B cell (primary cell): ENCODE data around the gene REEP6. TPM values are rescaled to one million over a fixed set of nuclear protein-coding genes. Genes with fewer than 3 reads are reported as not detected.
A peak's percentile ranks its signal among the peaks of the same experiment; 100 is the strongest.

Experiments
- ATAC-seq: fragments of 200-7000 bp; cut with Tn5 transposase; one replicate; pipeline ENCODE4 v1.10.0; 2021; ENCODE audit warnings: low read depth, mild to moderate bottlenecking, moderate number of reproducible peaks, moderate library complexity
- CTCF ChIA-PET: fragments of 350-600 bp; sonication (Branson Sonifier 250); formaldehyde crosslinking; loops from one replicate; lab custom pipeline; 2021; ENCODE audit warnings: antibody characterized with exemption, inconsistent platforms; lab: Charles Lee
- POLR2A ChIA-PET: fragments of 350-600 bp; sonication (Branson Sonifier 250); formaldehyde crosslinking; loops from one replicate; lab custom pipeline; 2021; ENCODE audit warnings: antibody characterized with exemption; lab: Charles Lee
- DNase-seq: peaks from one replicate; pipeline ENCODE4 v3.0.0; 2013
- H2AFZ ChIP-seq: 2 replicates; pipeline ENCODE4 v1.6.1; 2012; ENCODE audit warnings: mild to moderate bottlenecking, low read depth, low read length; ENCODE audit not compliant: insufficient read depth, poor library complexity, severe bottlenecking
- H3K27ac ChIP-seq, 2 donors: 1 replicate in 1 of 2; 2 replicates in 1 of 2; pipeline ENCODE4 v1.5.1; 2012 to 2013; ENCODE audit warnings: low read length in 2 of 2, mild to moderate bottlenecking in 2 of 2, moderate library complexity in 1 of 2
- H3K27me3 ChIP-seq, 4 experiments: fragments of 200-600 bp in 1 of 4; sonication (generic) in 1 of 4; replicated peaks in 1 of 4; 1 replicate in 2 of 4; 2 replicates in 2 of 4; pipeline versions ENCODE4 v1.6.1 to v1.7.0; 2013 to 2016; ENCODE audit warnings: low read length in 3 of 4, mild to moderate bottlenecking in 2 of 4, mixed read lengths in 1 of 4, moderate library complexity in 1 of 4; ENCODE audit not compliant: insufficient read depth in 4 of 4, control insufficient read depth in 3 of 4; ENCODE audit errors: control extremely low read depth in 1 of 4
- H3K36me3 ChIP-seq, 2 experiments: replicated peaks in 1 of 2; 1 replicate in 1 of 2; 2 replicates in 1 of 2; pipeline versions ENCODE4 v1.6.1 to v1.7.1; 2013; ENCODE audit warnings: low read length in 1 of 2; ENCODE audit not compliant: insufficient read depth in 2 of 2, control insufficient read depth in 1 of 2; ENCODE audit errors: control extremely low read depth in 1 of 2, extremely low read depth in 1 of 2
- H3K4me1 ChIP-seq, 2 donors: fragments of 200-600 bp in 1 of 2; sonication (generic) in 1 of 2; 1 replicate in 1 of 2; 2 replicates in 1 of 2; pipeline versions ENCODE4 v1.5.1 to v1.6.1; 2013 to 2017; ENCODE audit warnings: low read length in 2 of 2; ENCODE audit not compliant: control insufficient read depth in 2 of 2, insufficient read depth in 2 of 2
- H3K4me2 ChIP-seq: replicated peaks from 2 replicates; pipeline ENCODE3; 2012; ENCODE audit warnings: mild to moderate bottlenecking, low read depth, low read length; ENCODE audit not compliant: poor library complexity, severe bottlenecking
- H3K4me3 ChIP-seq, 5 experiments: fragments of 200-600 bp in 1 of 5; sonication (generic) in 1 of 5; 1 replicate in 3 of 5; 2 replicates in 2 of 5; pipeline versions ENCODE4 v1.5.1 to v1.7.0; 2011 to 2016; ENCODE audit warnings: low read length in 4 of 5, mild to moderate bottlenecking in 4 of 5, low read depth in 2 of 5, control low read depth in 1 of 5, moderate library complexity in 1 of 5; ENCODE audit not compliant: insufficient read depth in 1 of 5; ENCODE audit errors: control extremely low read depth in 1 of 5, extremely low read depth in 1 of 5
- H3K79me2 ChIP-seq: fragments of 200-600 bp; sonication (generic); one replicate; pipeline ENCODE4 v1.6.0; 2016; ENCODE audit warnings: low read length; ENCODE audit not compliant: control insufficient read depth, insufficient read depth
- H3K9ac ChIP-seq: fragments of 200-600 bp; sonication (generic); 2 replicates; pipeline ENCODE4 v1.6.1; 2017; ENCODE audit warnings: mild to moderate bottlenecking, low read length, moderate library complexity
- H3K9me3 ChIP-seq, 3 donors: one replicate each; pipeline versions ENCODE4 v1.6.1 to v1.7.1; 2013; ENCODE audit warnings: low read length in 2 of 3; ENCODE audit not compliant: control insufficient read depth in 2 of 3, insufficient read depth in 1 of 3; ENCODE audit errors: control extremely low read depth in 1 of 3
- H4K20me1 ChIP-seq: 2 replicates; pipeline ENCODE4 v1.6.0; 2012; ENCODE audit warnings: mild to moderate bottlenecking, low read length; ENCODE audit not compliant: insufficient read depth, control insufficient read depth, poor library complexity, severe bottlenecking
- H3K27ac Mint-ChIP-seq: one replicate; pipeline ENCODE4 v1.8.0; 2021; ENCODE audit warnings: mixed read lengths
- H3K27me3 Mint-ChIP-seq: one replicate; pipeline ENCODE4 v1.8.0; 2021; ENCODE audit warnings: mixed read lengths
- H3K4me1 Mint-ChIP-seq: one replicate; pipeline ENCODE4 v1.8.0; 2021; ENCODE audit warnings: mixed read lengths
- H3K4me3 Mint-ChIP-seq: one replicate; pipeline ENCODE4 v1.8.0; 2021; ENCODE audit warnings: mixed read lengths
- H3K9me3 Mint-ChIP-seq: one replicate; pipeline ENCODE4 v1.8.0; 2022; ENCODE audit warnings: mixed read lengths; ENCODE audit not compliant: insufficient read depth
- EZH2 ChIP-seq: IDR thresholded peaks from 2 replicates; pipeline ENCODE4 v1.6.1; 2012; ENCODE audit warnings: borderline replicate concordance, low read depth, mild to moderate bottlenecking, moderate library complexity, low read length; ENCODE audit not compliant: insufficient read depth, poor library complexity, severe bottlenecking
- WGBS: methylation state at CpG from one replicate; pipeline ENCODE4 v1.1.5; 2013; ENCODE audit warnings: missing lambda C conversion rate; ENCODE audit not compliant: insufficient coverage; 5-methylcytosine and 5-hydroxymethylcytosine counted together
- intact Hi-C: fragments of 100-400 bp; cut with micrococcal nuclease; formaldehyde crosslinking; loops from one replicate; pipeline ENCODE4 v1.10.0; 2022
- polyA plus RNA-seq: library from polyadenylated mRNA; depleted of rRNA; stranded (reverse); fragments of >200 nt; gene quantifications from 2 replicates; pipeline ENCODE4 v1.2.3, GENCODE V29; 2012
- total RNA-seq, 2 donors: library from RNA; stranded (reverse); fragments of 120-200 nt in 1 of 2; gene quantifications; 1 replicate in 1 of 2; 2 replicates in 1 of 2; pipeline versions ENCODE4 v1.2.3 to v1.2.4, GENCODE V29; 2013 to 2022
- TF ChIP-seq, protein P1 (sequence below): fragments of 200-600 bp; IDR thresholded peaks from one replicate; pipeline ENCODE4 v1.8.0; 2022; ENCODE audit warnings: antibody characterized with exemption, mild to moderate bottlenecking

Gene REEP6
- total and polyA plus RNA-seq, 2 donors (not counting 1 experiment from before 2014, with no cell fraction given) = 0.64 to 1.1 TPM

GRCh38 chr19:1524287-1524971 is 33.4 kb downstream of the REEP6 start:
- Histone ChIP-seq H2AFZ (no peak overlapping the region), H3K4me3 (no peak overlapping the region), H3K79me2 (no peaks in the 10 kb centered on the region), H3K36me3 (no peaks in the 10 kb centered on the region), H3K27me3 (peaks cover 0 to 36% (median 16%) of the 10 kb centered on the region in 4 experiments), H3K4me2 (peak overlapping the region; percentile 32), H3K4me1 (peaks cover 3 to 8% of the 10 kb centered on the region in 2 donors), H3K9ac (no peak overlapping the region), H4K20me1 (no peaks in the 10 kb centered on the region), H3K27ac (no peak overlapping the region), H3K9me3 (peaks cover 0 to 7% (median 0%) of the 10 kb centered on the region in 3 donors)
- ChIA-PET POLR2A (no interaction called here), CTCF (no interaction called here)
- no peak for TF ChIP-seq EZH2
- TF ChIP-seq, protein P1, sequence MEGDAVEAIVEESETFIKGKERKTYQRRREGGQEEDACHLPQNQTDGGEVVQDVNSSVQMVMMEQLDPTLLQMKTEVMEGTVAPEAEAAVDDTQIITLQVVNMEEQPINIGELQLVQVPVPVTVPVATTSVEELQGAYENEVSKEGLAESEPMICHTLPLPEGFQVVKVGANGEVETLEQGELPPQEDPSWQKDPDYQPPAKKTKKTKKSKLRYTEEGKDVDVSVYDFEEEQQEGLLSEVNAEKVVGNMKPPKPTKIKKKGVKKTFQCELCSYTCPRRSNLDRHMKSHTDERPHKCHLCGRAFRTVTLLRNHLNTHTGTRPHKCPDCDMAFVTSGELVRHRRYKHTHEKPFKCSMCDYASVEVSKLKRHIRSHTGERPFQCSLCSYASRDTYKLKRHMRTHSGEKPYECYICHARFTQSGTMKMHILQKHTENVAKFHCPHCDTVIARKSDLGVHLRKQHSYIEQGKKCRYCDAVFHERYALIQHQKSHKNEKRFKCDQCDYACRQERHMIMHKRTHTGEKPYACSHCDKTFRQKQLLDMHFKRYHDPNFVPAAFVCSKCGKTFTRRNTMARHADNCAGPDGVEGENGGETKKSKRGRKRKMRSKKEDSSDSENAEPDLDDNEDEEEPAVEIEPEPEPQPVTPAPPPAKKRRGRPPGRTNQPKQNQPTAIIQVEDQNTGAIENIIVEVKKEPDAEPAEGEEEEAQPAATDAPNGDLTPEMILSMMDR = no peak
- Mint-ChIP-seq H3K27ac (peak overlapping the region; percentile 42), H3K4me1 (peaks cover 7% of the 10 kb centered on the region), H3K27me3 (peaks cover 35% of the 10 kb centered on the region), H3K4me3 (peak overlapping the region; percentile 67), H3K9me3 (no peaks in the 10 kb centered on the region)
- intact Hi-C loops = no loop called here
- 24% methylated on average over 49 of the region's 49 CpGs for WGBS
- ATAC-seq (no peak), DNase-seq (no peak)

- H3K27me3 Mint-ChIP-seq = peaks cover 36% of the 10 kb centered on the region
Observed at GRCh38 chr19:1524972-1525325, 34.0 kb downstream of the REEP6 start.

More at GRCh38 chr19:1524972-1525325, 34.0 kb downstream of the REEP6 start:
- 80% methylated on average over 16 of the region's 17 CpGs for WGBS
- no peak overlapping the region for H3K27ac ChIP-seq
- peaks cover 0 to 7% (median 0%) of the 10 kb centered on the region in 3 donors for H3K9me3 ChIP-seq
- H3K4me2 ChIP-seq = no peak overlapping the region
- DNase-seq (no peak), ATAC-seq (no peak)
- TF ChIP-seq, protein P1 = no peak
- TF ChIP-seq EZH2 = no peak
- ChIA-PET CTCF (no interaction called here), POLR2A (no interaction called here)
- no peak overlapping the region for H3K4me3 ChIP-seq
- peak overlapping the region; percentile 42 for H3K27ac Mint-ChIP-seq
- H4K20me1 ChIP-seq = no peaks in the 10 kb centered on the region
- H3K4me1 Mint-ChIP-seq = peaks cover 7% of the 10 kb centered on the region
- intact Hi-C loops = no loop called here
- H2AFZ ChIP-seq = no peak overlapping the region
- no peak overlapping the region for H3K4me3 Mint-ChIP-seq
- H3K79me2 ChIP-seq = no peaks in the 10 kb centered on the region
- no peaks in the 10 kb centered on the region for H3K9me3 Mint-ChIP-seq
- H3K36me3 ChIP-seq = no peaks in the 10 kb centered on the region
- H3K27me3 ChIP-seq = peaks cover 0 to 36% (median 16%) of the 10 kb centered on the region in 4 experiments
- no peak overlapping the region for H3K9ac ChIP-seq
- peaks cover 3 to 8% of the 10 kb centered on the region in 2 donors for H3K4me1 ChIP-seq
